AG10803 (cell line): ENCODE data around the gene GASK1B.

Experiments
- DNase-seq: peaks from one replicate; pipeline ENCODE4 v3.0.0; 2010; ENCODE audit warnings: low read depth
- H3K4me3 ChIP-seq: 2 replicates; pipeline ENCODE4 v1.5.1; 2011; ENCODE audit warnings: mild to moderate bottlenecking, low read length, control low read depth
- TF ChIP-seq, protein P1 (sequence below): conservative IDR thresholded peaks from 2 replicates; pipeline ENCODE4 v1.5.1; 2011; ENCODE audit warnings: mild to moderate bottlenecking, low read length, control low read depth, inconsistent platforms

GASK1B gene

DNA sequence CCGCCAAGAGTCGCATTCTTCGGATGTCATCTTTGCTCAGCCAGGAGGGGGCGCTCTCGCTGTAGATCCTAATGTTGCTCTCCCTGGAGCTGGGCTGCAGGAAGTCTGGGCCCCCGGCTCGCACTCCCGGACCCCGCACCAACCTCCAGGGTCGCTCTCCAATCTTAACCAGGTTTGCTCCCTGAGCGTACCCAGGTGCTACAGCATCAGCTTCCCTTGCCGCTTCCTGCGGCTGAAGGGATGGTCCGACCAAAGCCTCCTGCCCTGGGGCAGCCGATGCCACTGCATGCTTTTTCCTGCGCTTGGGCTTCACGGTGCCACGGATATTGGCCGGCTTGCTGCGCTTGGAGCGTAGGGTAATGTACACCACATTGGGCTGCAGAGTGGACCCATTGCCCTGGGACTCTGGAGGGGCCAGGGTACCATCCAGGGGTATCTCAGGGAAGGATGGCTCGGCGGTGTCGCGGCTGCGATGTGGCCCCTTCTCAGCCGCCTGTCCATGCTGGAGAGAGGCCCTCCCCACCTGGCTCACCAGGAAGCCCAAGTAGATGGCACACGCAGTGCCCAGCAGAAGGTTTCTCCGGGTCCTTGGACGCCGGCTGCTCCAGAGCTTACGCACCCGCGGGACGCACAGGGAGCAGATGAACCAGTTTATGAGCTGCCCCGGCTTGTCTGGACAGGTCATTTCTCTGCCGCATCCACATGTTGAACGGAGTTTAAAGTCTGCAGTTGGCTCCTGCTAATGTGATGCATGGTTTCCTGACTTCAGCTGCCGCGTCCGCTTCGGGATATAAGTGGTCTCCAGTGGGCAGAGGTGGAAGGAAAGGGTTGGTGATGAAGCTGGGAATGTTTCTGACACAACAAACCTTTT, 1.9 kb downstream of the GASK1B start:
- peak; percentile 41 for DNase-seq
- TF ChIP-seq, protein P1, sequence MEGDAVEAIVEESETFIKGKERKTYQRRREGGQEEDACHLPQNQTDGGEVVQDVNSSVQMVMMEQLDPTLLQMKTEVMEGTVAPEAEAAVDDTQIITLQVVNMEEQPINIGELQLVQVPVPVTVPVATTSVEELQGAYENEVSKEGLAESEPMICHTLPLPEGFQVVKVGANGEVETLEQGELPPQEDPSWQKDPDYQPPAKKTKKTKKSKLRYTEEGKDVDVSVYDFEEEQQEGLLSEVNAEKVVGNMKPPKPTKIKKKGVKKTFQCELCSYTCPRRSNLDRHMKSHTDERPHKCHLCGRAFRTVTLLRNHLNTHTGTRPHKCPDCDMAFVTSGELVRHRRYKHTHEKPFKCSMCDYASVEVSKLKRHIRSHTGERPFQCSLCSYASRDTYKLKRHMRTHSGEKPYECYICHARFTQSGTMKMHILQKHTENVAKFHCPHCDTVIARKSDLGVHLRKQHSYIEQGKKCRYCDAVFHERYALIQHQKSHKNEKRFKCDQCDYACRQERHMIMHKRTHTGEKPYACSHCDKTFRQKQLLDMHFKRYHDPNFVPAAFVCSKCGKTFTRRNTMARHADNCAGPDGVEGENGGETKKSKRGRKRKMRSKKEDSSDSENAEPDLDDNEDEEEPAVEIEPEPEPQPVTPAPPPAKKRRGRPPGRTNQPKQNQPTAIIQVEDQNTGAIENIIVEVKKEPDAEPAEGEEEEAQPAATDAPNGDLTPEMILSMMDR = peak; percentile 45
- peak overlapping the region; percentile 57 for H3K4me3 ChIP-seq

DNA sequence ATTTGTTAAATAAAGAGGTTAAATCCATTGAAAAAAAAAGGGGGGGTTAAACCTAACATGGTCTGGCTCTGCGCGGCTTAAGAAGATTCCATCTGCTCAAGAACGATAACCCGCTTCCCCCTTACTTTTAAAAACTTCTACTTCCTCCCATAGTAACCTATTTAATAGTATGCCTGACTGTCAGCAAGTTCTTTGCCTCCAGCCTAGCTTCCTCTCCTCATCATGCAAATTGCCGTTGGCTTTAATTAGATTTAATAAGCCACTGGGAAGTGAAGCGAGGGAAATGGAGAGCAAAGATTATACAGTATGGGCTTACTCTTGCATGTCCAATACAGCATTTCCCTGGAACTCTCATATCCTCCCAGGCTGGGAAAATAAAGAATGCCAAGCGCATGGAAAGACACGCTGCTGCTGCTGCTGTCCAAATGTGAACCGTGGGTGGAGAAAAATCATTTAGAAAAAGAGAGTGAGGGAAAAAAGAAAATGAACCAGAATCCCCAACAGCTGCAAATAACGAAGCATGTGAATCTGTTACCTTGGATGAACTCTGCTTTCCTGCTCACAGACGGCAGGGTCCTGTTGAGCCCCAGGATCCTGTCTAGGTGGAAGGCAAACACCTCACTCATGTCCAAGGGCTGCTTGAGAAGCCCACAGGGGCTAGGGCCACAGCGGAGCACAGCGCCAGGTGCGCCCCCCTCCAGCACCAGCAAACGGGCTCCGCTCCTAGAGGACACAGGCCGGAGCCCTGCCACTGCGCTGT, 2.7 kb downstream of the GASK1B start:
- TF ChIP-seq, protein P1 = no peak
- peak overlapping the region; percentile 57 for H3K4me3 ChIP-seq
- peak; percentile 56 for DNase-seq

DNA sequence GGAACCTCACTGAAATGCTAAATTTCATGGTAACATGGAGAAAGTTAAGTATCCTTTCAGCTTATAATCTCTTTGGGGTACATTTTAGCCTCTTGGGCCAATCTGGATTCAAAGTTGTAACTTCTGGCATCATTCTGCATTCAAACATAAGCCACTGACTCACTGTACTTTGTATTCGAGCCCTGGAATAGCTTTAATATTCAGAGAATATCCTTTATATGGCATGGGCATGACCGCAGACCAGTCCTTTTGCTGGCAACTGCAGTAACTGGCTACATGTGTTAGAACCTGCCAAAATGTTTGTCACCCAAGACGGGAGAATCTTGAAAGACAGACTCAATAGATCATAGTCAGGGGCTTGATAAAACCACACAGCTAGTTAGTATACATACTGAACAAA, 3.3 kb downstream of the GASK1B start:
- peak; percentile 31 for DNase-seq
- TF ChIP-seq, protein P1 = no peak
- H3K4me3 ChIP-seq = peak overlapping the region; percentile 57

DNA sequence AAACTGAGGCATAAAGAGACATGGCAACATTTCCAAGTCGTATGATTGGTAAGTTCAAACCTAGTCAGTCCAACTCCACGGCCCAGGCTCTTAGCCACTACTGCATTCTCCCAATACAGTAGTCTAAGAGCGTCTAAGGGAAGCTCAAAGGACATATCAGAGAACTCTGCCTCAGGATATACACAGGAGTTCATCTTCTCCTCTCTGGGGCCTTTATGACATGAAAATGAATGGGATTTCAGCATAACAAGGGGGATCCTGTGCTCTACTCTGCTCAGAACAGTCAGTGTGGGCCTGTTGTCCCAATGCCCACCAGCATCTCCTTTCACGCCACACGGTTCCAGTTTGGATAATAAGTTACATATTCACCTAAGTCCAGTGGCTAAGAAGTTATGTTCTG, 4.2 kb downstream of the GASK1B start:
- TF ChIP-seq, protein P1 = no peak
- DNase-seq = no peak
- H3K4me3 ChIP-seq = peak overlapping the region; percentile 57

GRCh38 chr4:158166701-158167100, 6.1 kb downstream of the GASK1B start:
- TF ChIP-seq, protein P1 = no peak
- DNase-seq = no peak
- no peak overlapping the region for H3K4me3 ChIP-seq

DNA sequence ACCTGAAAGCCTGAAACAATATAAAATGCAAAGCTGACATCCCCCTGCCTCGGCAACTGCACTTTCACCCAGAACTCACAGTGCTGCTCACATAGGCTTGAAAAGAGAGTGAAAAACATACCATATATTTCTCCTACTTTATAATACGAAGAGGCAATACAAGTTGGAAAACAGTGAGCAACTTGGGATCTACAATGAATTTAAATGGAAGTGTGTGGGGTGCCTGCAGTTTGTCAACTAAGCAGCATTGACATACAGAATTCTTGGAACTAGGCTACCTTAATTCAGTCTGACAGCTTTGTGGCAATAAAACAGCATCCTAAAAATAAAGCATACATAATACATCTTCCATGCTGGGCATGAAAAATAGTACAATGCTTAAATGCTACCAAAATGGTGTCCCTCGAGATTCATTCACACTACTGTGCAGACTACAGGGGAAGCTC, 8.0 kb downstream of the GASK1B start:
- no peak overlapping the region for H3K4me3 ChIP-seq
- TF ChIP-seq, protein P1 = no peak
- no peak for DNase-seq
